8988T (cell line): ENCODE results near the gene DIS3L.
A peak's percentile ranks its signal among the peaks of the same experiment; 100 is the strongest.
"Not testable (repeated sequence)": the region's sequence is repeated elsewhere in the genome, so short reads cannot be mapped to it uniquely, and the experiment has no call there.

Source experiments
- DNase-seq: peaks from one replicate; pipeline ENCODE4 v3.0.0; 2011

Gene DIS3L

DNA sequence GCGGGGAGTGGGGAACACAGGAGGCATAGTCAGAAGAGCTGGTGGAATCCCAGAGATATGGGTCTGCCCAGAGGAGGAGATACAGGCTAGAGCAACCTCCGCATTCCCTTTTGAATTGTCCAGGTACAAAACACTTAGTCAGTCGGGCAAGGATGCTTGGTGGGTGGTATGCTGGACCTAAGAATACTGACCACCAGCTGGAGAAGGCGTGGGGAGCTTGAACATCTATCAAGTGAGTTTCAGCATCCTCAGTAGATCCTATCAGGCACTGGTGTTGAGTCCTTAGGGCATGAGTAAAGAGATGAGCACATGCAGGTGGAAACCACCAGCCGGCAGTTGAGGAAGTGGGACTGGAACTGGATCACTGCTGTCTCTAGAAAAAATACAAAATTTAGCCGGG lies 14.7 kb upstream of the DIS3L start:
- DNase-seq: no peak

DNA sequence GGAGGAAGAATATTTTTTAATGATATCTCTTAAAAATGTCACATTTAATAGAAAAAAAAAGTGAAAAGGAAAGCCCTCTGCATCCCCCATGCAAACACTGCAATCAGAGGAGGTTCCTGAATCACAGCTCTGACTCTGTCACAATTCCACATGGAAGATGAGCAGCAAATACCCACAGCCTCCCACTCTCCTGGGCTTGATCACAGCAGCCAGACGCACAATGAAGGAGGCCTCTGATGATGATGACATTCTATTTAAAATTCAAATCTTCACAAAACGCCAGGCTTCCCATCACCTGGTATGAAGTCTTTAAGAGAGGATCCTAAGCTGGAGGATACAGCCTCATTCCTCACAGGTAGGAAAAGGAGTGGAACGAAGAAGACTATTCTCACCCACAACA lies 9.1 kb upstream of the DIS3L start:
- DNase-seq: no peak

DNA sequence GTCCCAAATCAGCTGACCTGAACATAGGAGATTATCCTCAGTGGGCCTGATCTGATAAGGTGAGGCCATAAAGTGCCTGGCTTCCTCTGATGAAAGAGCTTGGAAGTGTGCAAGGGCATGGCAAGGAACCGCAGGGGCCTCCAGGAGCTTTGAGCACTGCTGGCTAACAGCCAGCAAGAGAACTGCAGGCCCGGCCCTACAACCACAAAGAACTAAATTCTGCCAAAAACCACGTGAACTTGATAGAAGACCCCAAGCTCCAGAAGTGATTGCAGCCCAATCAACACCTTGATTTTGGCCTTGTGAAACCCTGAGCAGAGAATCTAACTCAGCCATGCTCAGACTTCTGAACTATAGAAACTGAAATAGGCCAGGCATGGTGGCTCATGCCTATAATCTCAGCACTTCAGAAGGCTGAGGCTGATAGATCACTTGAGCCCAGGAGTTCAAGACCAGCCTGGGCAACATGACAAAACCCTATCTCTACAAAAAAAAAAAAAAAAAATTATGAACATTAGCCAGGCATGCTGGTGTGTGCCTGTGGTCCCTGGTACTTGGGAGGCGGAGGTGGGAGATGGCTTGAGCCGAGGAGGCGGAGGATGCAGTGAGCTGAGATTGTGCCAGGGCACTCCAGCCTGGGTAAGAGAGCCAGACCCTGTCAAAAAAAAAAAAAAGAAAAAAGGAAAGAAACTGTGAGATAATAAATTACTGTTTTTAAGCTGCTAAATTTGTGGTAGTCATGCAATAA lies 7.7 kb upstream of the DIS3L start:
- DNase-seq: no peak

DNA sequence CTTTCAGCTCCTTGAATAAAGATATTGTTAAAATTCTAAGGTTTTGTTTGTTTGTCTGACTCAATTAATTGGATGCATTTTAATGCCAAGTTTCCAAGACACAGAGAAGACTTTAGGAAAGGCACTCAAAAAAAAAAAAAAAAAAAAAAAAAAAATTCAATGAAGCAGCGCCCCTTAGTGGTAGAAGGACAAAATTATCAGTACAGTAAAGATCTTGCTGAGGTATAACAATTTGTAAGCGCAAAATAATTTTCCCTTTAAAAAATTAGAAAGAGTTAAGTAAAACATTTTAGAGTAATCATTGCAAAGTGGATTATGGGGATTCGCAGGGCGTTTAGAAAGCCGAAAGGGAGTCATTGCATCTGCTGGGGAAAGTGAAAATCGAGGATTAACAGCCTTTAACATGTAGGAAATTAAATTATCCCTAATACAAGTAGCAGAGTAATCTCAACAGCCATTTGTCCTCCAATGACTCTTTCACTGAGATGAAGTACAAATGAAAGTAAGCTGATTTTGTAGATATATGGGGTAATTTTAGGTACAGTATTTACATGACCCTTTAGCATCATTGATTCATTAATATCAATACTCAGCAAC lies 5.8 kb upstream of the DIS3L start:
- DNase-seq: no peak

DNA sequence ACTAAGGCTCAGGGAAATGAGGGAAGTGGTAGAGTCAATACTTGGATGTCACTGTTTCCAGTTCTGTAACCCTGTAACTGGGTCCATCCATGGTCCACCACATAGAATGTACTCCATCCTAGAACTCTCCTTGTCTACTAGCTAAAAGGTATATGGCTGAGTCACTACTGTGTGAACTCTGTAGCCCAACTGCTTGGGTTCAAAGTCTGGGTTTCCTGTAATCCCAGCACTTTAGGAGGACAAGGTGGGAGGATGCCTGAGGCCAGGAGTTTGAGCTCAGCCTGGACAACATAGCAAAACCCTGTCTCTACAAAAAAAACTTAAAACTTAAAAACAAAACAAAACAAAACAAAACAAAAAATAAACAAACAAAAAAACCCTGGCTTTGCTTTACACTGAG lies 5.3 kb upstream of the DIS3L start:
- no peak for DNase-seq

DNA sequence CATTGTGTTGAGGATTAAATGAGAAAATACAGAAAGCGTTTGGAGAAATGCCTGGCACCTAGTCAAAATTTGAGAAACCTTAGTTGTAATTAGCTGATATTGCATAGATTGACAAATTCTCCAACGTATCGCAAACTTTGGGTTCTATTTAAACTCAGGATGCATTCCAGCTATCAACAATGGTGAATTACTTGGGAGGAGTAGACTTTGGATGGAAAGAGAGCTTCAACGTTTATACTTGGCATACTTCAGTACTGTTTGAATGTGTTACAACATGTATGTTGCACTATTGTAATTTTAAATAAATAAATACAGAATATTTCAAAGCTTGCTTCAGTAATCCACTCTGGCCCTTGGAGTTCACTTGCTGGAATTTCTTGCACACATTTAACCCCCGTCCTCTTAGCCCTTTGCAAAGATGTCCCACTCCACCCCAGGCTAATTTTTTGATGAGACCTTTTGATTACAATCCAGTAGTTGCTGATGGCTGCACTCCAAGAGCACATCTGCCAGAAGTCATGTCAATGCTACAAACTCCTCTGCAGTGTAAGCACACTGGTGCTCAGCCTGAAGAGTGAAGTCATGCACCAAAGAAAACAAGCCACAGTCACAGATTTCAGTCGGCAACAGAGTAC lies 4.7 kb upstream of the DIS3L start:
- DNase-seq: no peak

DNA sequence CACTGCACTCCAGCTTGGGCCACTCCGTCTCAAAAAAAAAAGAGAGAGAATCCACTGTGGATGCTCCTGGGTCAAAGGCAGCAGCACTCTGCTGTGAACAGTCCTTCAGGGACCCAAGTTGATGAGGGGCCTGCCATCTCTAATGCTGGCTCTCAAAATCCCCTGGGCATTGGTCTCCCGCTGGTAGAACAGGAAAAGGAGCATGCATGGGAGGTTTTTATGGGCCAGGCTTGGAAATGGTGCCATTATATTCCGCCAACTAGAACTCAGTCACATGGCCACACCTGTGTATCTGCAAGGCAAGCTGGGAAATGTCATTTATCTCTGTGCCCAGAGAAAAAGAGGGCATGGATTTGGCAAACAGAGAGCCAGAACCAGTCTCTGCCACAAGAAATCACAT lies 3.4 kb upstream of the DIS3L start:
- DNase-seq: no peak

DNA sequence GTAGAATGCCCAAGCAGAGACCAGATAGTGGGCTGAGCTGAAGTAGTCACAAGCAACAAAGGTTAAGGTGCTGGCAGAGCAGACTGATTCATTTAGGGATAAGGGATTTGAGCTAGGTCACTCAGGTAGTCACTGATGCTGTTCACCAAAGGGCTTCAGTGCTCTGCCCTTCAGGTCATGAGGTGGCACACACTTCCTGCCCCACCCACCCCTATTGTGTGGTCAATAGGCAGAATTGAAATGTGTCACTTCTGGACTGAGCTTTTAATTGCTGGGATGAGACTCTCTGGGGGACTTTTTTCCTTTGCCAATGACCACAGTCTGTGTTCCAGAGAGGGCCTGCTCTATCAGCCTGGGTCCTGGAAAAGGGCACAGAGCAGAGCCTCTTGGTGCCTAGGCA lies 2.9 kb upstream of the DIS3L start:
- no peak for DNase-seq

DNA sequence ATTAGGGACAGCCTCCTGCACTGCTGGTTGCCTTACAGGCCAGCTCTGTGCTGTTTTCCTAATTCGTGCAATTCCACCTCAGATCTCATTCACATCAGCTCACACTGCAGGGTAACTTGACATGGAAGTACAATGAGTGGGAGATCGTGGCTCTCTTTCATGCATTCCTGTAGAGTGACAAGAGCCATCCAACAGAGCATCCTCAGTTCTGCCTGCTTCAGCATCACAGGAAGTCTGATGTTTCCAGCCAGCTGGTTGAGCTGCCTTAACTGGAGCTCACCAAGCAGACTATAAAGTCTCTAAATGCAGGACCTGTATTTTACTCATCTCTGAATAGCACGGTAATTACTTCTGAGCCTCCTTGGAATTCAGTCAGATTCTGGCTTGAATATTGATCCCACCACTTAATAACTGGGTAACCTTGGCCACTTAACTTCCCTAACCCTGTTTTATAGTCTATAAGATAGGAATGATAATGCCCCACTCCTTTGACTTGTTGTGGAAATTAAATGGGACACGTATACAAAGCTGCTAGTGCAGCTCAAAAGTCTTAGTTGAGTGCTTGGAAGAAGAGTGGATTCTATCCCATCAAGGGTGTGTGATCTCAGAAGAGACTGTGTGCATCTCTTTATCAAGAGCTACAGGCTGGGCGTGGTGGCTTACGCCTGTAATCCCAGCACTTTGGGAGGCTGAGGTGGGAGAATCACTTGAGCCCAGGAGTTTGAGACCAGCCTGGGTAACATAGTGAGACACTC lies 1.4 kb upstream of the DIS3L start:
- DNase-seq: no peak

DNA sequence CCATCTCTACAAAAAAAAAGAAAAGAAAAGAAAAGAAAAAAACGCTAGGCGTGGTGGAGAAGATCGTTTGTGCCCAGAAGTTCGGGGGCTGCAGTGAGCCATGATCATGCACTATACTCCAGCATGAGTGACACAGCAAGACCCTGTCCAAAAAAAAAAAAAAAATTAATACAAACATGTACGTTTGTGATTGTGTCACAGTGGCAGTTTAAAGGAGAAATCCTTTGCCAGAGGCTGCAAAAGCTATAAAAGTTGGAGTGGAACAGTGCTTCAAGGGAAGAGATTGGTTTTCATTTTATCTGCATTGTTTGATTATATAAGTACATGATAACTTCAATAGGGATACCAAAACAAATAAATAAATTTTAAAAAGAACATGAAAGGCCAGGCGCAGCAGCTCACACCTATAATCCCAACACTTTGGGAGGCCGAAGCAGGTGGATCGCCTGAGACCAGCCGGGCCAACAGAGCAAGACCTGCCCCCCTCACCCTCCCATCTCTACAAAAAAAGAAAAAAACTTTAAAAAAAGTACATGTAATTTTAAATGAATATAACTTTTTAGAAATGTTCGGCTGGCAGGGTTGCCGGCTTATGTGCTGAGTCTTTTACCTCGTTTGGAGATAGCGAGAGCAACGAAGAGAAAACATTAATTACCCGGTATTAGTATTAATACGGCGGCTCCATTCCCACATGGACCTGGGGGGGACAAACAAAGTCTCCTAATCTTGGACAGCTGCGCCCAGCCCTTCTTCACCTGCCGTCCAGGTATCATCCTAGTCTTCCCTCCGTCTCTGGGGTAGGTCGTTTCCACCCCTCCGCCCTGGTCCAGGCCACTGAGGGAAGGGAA lies 573 bp upstream of the DIS3L start:
- no peak for DNase-seq

DNA sequence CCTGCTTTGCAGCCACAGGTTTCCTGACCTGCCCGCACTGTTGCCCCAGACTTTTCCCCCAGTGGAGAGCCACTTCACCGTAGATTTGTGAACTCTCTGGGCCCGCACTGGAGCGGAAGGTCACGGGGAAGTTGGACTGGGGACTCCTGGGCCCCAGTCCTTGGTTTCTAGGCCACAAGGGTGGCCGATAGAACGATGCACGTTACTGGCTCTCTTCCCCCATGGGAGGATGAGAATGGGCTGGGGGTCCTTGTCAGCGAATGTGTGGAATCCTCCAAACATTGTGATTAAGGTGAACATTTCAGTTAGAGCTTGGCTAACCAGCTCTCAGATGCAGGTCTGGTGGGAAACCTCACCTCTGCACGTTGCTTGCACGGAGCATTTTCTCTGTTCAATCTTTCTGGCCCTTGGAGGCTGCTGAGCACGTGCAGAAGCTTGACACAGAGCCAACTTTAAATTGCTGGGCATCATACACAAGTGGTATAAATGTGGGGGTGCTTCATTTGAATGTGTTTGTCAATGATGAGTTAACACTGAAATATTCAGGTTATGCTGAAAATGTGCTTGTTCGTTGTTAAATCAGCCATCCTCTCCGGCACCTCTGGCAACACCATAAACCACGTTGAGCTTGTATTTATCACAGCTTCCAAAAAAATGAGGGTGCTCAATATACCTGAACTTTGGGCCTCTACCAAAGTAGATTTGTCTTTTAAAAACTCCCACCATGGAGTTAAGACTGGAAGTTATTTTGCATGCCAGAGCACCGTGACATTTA lies 976 bp downstream of the DIS3L start:
- DNase-seq: peak; percentile 42

DNA sequence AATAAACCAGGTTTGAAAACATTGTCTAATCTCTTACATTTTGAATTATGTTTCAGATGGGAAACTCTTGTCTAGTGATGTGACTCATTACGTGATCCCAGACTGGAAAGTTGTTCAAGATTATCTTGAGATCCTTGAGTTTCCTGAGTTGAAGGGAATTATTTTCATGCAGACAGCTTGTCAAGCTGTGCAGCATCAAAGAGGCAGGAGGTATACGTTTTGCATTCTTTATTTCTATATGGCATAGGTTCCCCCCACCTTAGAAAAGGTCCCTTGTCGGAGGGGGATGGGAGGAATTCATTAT lies 1.5 kb downstream of the DIS3L start:
- no peak for DNase-seq

DNA sequence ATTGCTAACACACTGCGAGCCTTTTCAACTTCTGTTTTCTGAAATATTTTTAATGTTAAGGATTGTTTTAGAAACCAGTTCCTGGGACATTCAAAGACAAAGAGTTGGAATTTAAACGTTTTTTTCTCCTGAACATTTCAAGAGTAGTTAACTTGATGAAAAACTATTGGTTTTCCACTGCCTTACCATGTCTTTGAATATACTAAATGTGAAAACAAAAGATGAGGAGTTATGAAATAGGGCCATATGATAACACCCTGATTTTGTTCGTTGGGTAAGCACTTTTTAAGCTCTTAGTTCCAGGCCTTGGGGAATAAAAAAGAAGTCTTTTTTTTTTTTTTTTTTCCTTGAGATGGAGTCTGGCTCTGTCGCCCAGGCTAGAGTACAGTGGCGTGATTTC lies 2.8 kb downstream of the DIS3L start:
- no peak for DNase-seq

DNA sequence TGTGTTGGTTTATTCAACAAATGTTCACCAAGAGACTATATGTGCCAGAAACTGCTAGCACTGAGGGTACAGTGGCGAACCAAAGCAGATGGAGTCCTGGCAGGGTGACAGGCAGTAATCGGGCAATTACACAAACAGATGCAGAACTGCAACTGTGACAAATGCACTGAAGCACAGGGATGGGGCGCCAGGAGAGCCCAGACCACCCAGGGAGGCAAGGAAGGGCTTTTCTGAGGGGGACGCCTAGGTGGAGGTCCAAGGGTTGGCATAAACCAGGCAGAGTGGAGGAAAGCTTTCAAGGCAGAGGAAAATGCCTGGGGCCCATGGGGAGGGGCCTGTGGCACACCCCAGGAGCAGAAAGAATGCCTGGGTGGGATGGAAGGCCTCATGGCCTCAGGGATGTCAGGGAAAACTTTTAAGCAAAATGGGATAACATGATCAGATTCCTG lies 5.5 kb downstream of the DIS3L start:
- no peak for DNase-seq

DNA sequence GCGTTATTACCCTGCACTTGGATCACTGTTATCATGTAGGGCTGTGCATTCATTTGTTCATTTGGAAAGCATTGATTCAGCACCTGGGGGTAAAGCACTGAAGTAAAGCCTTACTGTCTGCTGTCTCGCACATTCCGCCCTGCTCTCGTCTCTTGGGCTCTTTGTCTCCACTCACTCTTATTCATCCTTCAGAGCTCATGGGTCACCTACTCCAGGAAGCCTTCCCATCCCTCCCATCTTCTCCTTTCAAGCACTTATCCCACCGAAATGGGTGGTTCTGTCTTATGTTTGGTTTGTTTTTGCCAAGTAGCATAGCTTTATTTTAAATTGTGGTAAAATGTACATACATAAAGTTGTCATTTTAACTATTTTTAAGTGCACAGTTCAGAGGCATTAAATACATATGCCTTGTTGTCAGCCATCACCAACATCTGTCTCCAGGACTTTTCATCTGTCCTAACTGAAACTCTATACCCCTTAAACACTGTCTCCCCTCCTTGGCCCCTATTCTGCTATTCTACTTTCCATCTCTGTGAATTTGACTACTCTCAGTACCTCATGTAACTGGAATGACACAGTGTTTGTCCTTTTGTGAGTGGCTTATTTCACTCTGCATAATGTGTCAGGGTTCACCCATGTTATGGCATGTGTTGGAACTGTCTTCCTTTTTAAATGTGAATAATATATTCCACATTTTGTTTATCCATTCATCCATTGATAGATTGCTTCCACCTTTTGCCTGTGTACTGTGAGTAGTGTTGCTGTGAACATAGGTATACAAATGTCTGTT lies 9.3 kb downstream of the DIS3L start:
- no peak for DNase-seq

DNA sequence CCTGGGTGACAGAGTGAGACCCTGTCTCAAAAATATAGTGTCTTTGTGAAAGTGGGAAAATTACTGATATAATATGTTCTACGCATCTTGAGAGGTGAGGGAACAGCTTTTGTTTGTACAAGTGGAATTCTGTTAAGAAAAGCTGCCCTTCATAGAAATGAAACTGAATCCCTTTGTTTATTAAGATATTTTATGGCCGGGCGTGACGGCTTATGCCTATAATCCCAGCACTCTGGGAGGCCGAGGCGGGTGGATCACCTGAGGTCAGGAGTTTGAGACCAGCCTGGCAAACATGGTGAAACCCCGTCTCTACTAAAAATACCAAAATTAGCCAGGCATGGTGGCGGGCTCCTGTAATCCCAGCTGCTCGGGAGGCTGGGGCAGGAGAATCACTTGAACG lies 11.1 kb downstream of the DIS3L start:
- DNase-seq: not testable (repeated sequence)

DNA sequence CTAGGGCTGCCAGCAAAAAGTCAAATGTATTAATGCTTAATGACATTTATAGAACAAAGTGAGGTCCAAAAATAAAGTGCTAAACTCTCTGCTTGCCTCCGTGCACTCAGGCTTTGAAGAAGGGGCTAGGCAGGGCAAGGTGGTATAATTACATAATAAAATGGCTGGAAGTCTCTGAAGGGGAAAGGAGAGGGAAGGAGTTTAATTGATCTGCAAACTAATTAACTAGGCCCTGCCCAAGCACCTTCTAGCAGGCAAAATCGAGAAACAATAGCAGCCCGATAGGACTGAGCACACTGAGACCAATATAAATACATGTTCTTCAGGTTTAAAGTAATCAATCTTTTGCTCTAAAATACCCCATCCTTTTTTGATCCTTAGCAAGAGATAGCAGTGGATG lies 13.0 kb downstream of the DIS3L start:
- no peak for DNase-seq

DNA sequence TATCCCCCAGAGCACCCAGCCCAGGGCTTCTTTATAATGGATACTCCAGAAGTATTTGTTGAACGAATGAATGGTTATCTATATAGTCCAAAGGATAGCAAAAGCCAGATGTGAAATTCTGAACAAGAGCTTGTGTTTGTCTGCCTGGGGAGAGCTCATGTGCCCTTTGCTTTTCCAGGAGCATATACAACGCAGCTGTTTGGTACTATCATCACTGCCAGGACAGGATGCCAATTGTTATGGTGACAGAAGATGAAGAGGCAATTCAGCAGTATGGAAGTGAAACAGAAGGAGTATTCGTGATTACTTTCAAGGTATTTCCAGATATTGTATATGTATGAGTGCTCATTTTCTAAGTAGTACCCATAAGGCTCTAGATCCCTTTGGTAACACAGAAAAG lies 15.2 kb downstream of the DIS3L start:
- DNase-seq: no peak

DNA sequence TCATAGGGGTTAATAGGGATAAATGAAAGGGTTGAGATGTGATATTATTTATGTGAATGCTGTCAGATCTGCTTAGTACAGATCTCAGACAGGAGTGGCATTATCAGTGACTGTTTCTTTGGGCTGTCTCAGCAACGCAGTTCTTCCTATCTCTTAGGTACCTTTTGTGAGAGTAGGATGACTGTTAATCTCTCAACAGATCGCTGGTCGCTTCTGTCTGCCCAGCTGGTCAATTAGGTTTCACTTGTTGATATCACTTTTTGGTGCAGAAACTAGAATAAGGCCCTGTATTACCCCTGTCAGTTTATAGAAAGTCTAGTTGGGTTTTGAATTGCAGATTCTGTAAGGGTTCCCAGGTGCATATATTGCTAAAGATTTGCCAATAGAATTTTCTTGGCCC lies 16.5 kb downstream of the DIS3L start:
- DNase-seq: no peak

DNA sequence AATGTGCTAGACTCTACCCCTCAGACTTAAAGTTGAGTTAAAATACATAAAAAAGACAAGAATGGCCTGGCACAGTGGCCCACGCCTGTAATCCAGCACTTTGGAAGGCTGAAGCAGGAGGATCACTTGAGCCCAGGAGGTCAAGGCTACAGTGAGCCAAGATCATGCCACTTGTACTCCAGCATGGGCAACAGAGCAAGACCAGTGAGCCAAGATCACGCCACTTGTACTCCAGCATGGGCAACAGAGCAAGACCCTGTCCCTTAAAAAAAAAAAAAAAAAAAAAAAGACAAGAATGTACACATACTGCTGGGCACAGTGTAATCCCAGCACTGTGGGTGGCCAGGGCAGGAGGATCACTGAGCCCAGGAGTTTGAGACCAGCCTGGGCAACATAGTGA lies 17.4 kb downstream of the DIS3L start:
- DNase-seq: no peak

DNA sequence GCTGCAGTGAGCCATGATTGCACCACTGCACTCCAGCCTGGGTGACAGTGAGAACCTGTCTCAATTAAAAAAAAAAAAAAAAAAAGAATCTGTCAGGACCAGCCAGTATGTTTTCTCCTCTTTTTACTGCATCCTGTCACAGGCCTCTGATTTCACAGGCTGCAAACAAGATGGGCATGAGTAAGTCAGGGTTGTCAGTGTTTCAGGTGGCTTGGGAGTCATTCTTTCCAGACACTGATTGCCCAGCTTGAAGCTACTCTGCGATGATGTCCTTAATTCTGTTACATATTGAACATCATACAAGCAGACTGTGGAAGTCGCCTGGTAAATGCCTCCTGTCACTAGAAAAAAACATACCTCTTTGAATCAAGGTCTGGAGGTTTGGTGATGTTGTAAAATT lies 18.8 kb downstream of the DIS3L start:
- DNase-seq: no peak
